ENCODE measurements around the gene MTFR2.

MTFR2 gene

DNA sequence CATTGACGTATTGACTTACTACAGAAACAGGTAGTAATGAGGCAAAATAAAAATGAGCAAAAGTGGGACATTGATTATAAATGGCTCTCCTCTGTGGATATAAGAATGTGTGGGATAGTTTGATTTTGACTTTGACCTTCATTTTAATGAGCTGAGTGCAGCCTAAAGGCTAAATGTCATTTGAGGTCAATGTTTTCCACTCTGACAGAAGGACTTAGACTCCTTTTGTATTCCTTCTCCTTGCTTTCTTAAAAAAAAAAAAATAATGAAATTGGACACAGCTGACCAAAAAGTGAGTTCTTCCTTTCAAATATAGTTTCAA lies 68.6 kb downstream of the MTFR2 start:
- no peak for DNase-seq
